A549 (cell line): ENCODE data around the gene SCN2B. TPM values are rescaled to one million over a fixed set of nuclear protein-coding genes. Genes with fewer than 3 reads are reported as not detected.

Experiments
- ATAC-seq, 2 experiments: fragments of 200-7000 bp in 1 of 2; fragments of >200 bp in 1 of 2; cut with Nextera tagmentation in 1 of 2; cut with Tn5 transposase in 1 of 2; 3 replicates each; pipeline versions ENCODE4 v1.8.0 to v1.9.1; 2018 to 2020; ENCODE audit warnings: mild to moderate bottlenecking in 1 of 2, moderate library complexity in 1 of 2
- CTCF ChIA-PET: fragments of 300-600 bp; sonication (Branson Sonifier 250); formaldehyde crosslinking; extraction: SDS; loops from one replicate; lab custom pipeline; 2021; ENCODE audit warnings: antibody characterized with exemption, inconsistent platforms; lab: Yijun Ruan, JAX
- POLR2A ChIA-PET: fragments of 350-600 bp; formaldehyde crosslinking; extraction: SDS; loops from one replicate; lab custom pipeline; 2021; ENCODE audit warnings: antibody characterized with exemption, inconsistent platforms; lab: Yijun Ruan, JAX
- DNase-seq, 2 experiments: peaks; one replicate each; pipeline versions ENCODE4 v3.0.0 to v3.0.0-alpha.2; 2011 to 2016; ENCODE audit warnings: low read depth in 1 of 2, low spot score in 1 of 2
- FAIRE-seq: peaks from 2 replicates; lab custom pipeline; 2011; peaks lifted over from hg19 to GRCh38; lab: Jason Lieb, UNC
- H3K27ac ChIP-seq, 2 experiments: fragments of >200 bp; sonication (Bioruptor Twin); formaldehyde crosslinking; 3 replicates each; pipeline ENCODE4 v1.5.1; 2016 to 2017
- H3K4me1 ChIP-seq: fragments of >200 bp; sonication (Bioruptor Twin); formaldehyde crosslinking; 3 replicates; pipeline ENCODE4 v1.6.1; 2016
- H3K4me2 ChIP-seq: fragments of >200 bp; sonication (Bioruptor Twin); formaldehyde crosslinking; 3 replicates; pipeline ENCODE4 v1.6.1; 2016
- H3K4me3 ChIP-seq: fragments of >200 bp; sonication (Bioruptor Twin); formaldehyde crosslinking; 3 replicates; pipeline ENCODE4 v1.5.1; 2016
- H3K9me3 ChIP-seq: fragments of >200 bp; sonication (Bioruptor Twin); formaldehyde crosslinking; 3 replicates; pipeline ENCODE4 v1.6.1; 2016
- CHD4 ChIP-seq: fragments of 200-600 bp; sonication (generic); IDR thresholded peaks from 2 replicates; pipeline ENCODE4 v1.6.1; 2016; ENCODE audit warnings: antibody characterized with exemption, mild to moderate bottlenecking, borderline replicate concordance
- EHF ChIP-seq: fragments of 250-450 bp; sonication (Bioruptor Pico); IDR thresholded peaks from 2 replicates; pipeline ENCODE4 v1.5.0; 2020; ENCODE audit warnings: mild to moderate bottlenecking
- EHMT2 ChIP-seq: fragments of 200-600 bp; sonication (generic); IDR thresholded peaks from 2 replicates; pipeline ENCODE4 v1.6.1; 2016; ENCODE audit warnings: antibody characterized with exemption, low read depth, mild to moderate bottlenecking, moderate library complexity
- ELK1 ChIP-seq: fragments of 150-350 bp; IDR thresholded peaks from 2 replicates; pipeline ENCODE4 v1.6.1; 2014; ENCODE audit warnings: low read depth, mild to moderate bottlenecking, low read length
- EP300 ChIP-seq, 2 experiments: fragments of >200 bp; sonication (Bioruptor Twin); formaldehyde crosslinking; IDR thresholded peaks; 2 replicates in 1 of 2; 3 replicates in 1 of 2; pipeline ENCODE4 v1.6.1; 2016 to 2017
- FOSL2 ChIP-seq, 2 experiments: fragments of 450-650 bp in 1 of 2; fragments of >200 bp in 1 of 2; sonication (Bioruptor Twin) in 1 of 2; formaldehyde crosslinking; IDR thresholded peaks; 2 replicates each; pipeline versions ENCODE4 v1.5.0 to v1.6.1; 2016 to 2020; ENCODE audit warnings: mild to moderate bottlenecking in 1 of 2, moderate library complexity in 1 of 2
- FOXS1 ChIP-seq: fragments of 250-450 bp; sonication (Bioruptor Pico); IDR thresholded peaks from 2 replicates; pipeline ENCODE4 v1.5.0; 2020; ENCODE audit warnings: mild to moderate bottlenecking, moderate library complexity
- HDAC2 ChIP-seq: fragments of 200-600 bp; sonication (generic); IDR thresholded peaks from 2 replicates; pipeline ENCODE4 v1.6.1; 2016
- HOXB5 ChIP-seq: fragments of 250-450 bp; sonication (Bioruptor Pico); IDR thresholded peaks from 2 replicates; pipeline ENCODE4 v1.5.0; 2020; ENCODE audit warnings: mild to moderate bottlenecking, moderate library complexity
- JUNB ChIP-seq: fragments of >200 bp; sonication (Bioruptor Twin); formaldehyde crosslinking; IDR thresholded peaks from 2 replicates; pipeline ENCODE4 v1.6.1; 2016
- MAZ ChIP-seq: fragments of 150-350 bp; IDR thresholded peaks from 2 replicates; pipeline ENCODE4 v1.6.1; 2014; ENCODE audit warnings: antibody characterized with exemption, low read depth, low read length, borderline replicate concordance
- MYC ChIP-seq: IDR thresholded peaks from 2 replicates; pipeline ENCODE4 v1.6.1; 2012; ENCODE audit warnings: mild to moderate bottlenecking, inconsistent platforms, low read length, improper control_type of control experiment, borderline replicate concordance
- POLR2A ChIP-seq: IDR thresholded peaks from 2 replicates; pipeline ENCODE4 v1.6.1; 2012; ENCODE audit warnings: mild to moderate bottlenecking, low read length
- POLR2AphosphoS2 ChIP-seq: conservative IDR thresholded peaks from 2 replicates; pipeline ENCODE4 v1.6.1; 2012; ENCODE audit warnings: low read length, improper control_type of control experiment, inconsistent platforms
- RAD21 ChIP-seq, 2 experiments: fragments of >200 bp in 1 of 2; sonication (Bioruptor Twin) in 1 of 2; formaldehyde crosslinking in 1 of 2; IDR thresholded peaks in 1 of 2; conservative IDR thresholded peaks in 1 of 2; 2 replicates in 1 of 2; 3 replicates in 1 of 2; pipeline ENCODE4 v1.6.1; 2012 to 2018; ENCODE audit warnings: inconsistent platforms in 1 of 2
- RFX5 ChIP-seq: fragments of 450-650 bp; IDR thresholded peaks from 2 replicates; pipeline ENCODE4 v1.7.1; 2014; ENCODE audit warnings: antibody characterized with exemption, mild to moderate bottlenecking, moderate library complexity
- ZC3H11A ChIP-seq: fragments of 450-650 bp; IDR thresholded peaks from 2 replicates; pipeline ENCODE4 v1.6.1; 2014; ENCODE audit warnings: antibody characterized with exemption, mild to moderate bottlenecking
- ZFP36 ChIP-seq: fragments of 450-650 bp; IDR thresholded peaks from 2 replicates; pipeline ENCODE4 v1.6.1; 2014; ENCODE audit warnings: borderline replicate concordance; ENCODE audit not compliant: partially characterized antibody
- ZNF302 ChIP-seq: fragments of 250-450 bp; sonication (Bioruptor Pico); IDR thresholded peaks from 2 replicates; pipeline ENCODE4 v1.9.0; 2021; ENCODE audit warnings: inconsistent platforms, mild to moderate bottlenecking, moderate library complexity
- ZSCAN20 ChIP-seq: fragments of 250-450 bp; sonication (Bioruptor Pico); IDR thresholded peaks from 2 replicates; pipeline ENCODE4 v1.8.0; 2022; ENCODE audit warnings: mild to moderate bottlenecking, moderate library complexity
- WGBS: methylation state at CpG from one replicate; pipeline ENCODE4 v1.1.6; 2017; ENCODE audit errors: missing lambda C conversion rate; 5-methylcytosine and 5-hydroxymethylcytosine counted together
- polyA plus RNA-seq, 4 experiments: library from polyadenylated mRNA; depleted of rRNA in 3 of 4; stranded (reverse); fragments of >200 nt; fragmentation: RNase III in 1 of 4; extraction: RNeasy Plus Mini Kit Qiagen cat#74134 plus additional on column Dnase treatment in 1 of 4; gene quantifications; 2 replicates in 3 of 4; 3 replicates in 1 of 4; pipeline ENCODE4 v1.2.3, GENCODE V29; 2011 to 2017
- TF ChIP-seq, protein P1 (sequence below): fragments of >200 bp; sonication (Bioruptor Twin); formaldehyde crosslinking; IDR thresholded peaks from 3 replicates; pipeline ENCODE4 v1.5.1; 2016

The SCN2B gene
- polyA plus RNA-seq, 2 of the 4 experiments (the other 2 are of a cell fraction) = not detected

DNA sequence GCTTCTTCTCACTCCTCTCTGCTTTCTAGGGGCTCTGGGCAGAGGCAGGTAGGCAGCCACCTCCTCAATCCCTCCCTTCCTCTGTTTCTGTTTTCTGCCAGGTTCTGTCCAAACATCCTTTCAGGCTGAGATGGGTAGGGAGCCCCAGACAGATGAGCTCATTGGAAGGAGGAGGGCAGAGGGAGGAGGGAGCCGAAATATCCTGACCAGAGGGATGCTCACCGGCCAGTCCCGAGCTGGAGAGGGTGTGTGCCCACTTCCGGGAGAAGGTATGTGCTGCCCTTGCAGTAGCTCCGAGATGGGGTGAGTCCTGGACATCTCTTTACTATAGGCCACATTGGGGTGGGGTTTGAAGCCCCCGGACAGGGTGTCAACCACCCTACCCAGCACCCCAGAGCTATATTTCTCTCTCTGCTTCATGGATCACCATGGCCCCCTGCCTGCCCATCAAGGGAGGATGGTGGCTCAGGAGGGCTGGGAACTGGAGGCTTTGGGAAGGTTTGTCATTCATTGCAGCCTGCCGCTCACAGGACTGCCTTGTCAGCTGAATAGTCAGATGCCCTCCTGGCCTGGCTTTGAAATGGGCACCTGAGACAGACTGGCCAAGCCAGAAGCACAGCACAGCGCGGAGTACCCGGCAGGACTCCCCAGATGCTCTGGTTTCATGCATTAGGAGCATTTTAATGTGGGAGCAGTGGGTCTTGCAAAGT, 19.1 kb downstream of the SCN2B start:
- CTCF ChIA-PET = interaction anchor here (2.7 to 7.1 kb wide), 3 partner anchors 13 to 41 kb away, joined by 6 to 76 read pairs (median 14); no protein-coding TSS in a partner anchor
- no peak overlapping the region for H3K27ac ChIP-seq

DNA sequence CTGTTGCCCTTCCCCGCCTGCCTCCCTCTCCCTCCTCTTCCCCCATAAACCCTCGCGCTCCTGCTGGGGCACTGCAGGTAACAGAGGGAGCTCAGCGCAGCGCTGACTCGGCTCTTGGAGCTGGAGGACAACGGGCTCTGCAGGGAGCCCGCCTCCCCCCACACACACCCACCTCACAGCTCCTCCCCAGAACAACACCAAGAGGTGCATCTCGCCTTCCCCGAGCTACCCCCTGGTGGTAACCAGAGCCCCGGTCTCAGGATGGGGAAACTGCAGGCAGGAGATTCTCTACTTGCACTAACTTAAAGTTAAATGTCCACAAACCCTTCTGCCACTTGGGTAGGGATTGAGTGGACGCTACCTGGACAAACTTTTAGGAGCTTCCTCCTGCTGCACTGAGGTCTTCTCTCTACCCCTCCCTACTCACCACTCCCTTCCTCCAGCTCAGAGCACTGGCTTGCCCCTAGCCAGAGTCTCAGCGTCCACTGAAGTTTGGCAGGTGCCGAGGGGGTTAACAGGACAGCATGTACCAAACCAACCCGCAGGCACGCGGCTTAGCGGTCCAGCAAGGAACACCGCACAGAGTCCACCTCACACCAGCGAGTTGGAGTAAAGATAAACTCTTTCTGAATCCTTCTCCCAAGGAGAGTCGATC, 19.8 kb downstream of the SCN2B start:
- Histone ChIP-seq H3K4me3 (no peak overlapping the region), H3K9me3 (no peaks in the 10 kb centered on the region), H3K4me1 (no peaks in the 10 kb centered on the region; the same call in 2 of the 3 replicates), H3K27ac (no peak overlapping the region), H3K4me2 (peak overlapping the region; percentile 36; the same call in 1 of the 3 replicates)
- peak in 1 of 2 experiments; percentile 28; a peak in 3 of 6 replicates for ATAC-seq
- no peak for FAIRE-seq
- ChIA-PET CTCF (interaction anchor here (0.7 to 7.1 kb wide), 5 partner anchors 10 to 196 kb away, joined by 3 to 76 read pairs (median 6); no protein-coding TSS in a partner anchor), POLR2A (no interaction called here)
- 31% methylated on average over 18 of the region's 21 CpGs for WGBS
- TF ChIP-seq CHD4 (no peak), HDAC2 (no peak), MYC (no peak), HOXB5 (no peak), EP300 (IDR thresholded peaks at IDR 0.05) (no peak), ZFP36 (no peak), EHMT2 (no peak), RAD21 (conservative IDR thresholded peaks at IDR 0.05 in 1 of 2, IDR thresholded peaks at IDR 0.05 in 1 of 2) (no peak), JUNB (no peak), ZC3H11A (no peak), EHF (CRISPR knock-in tag) (no peak), ZNF302 (CRISPR knock-in tag) (no peak), POLR2A (no peak), ELK1 (no peak), ZSCAN20 (CRISPR knock-in tag) (no peak), MAZ (no peak), RFX5 (no peak)
- TF ChIP-seq, protein P1, sequence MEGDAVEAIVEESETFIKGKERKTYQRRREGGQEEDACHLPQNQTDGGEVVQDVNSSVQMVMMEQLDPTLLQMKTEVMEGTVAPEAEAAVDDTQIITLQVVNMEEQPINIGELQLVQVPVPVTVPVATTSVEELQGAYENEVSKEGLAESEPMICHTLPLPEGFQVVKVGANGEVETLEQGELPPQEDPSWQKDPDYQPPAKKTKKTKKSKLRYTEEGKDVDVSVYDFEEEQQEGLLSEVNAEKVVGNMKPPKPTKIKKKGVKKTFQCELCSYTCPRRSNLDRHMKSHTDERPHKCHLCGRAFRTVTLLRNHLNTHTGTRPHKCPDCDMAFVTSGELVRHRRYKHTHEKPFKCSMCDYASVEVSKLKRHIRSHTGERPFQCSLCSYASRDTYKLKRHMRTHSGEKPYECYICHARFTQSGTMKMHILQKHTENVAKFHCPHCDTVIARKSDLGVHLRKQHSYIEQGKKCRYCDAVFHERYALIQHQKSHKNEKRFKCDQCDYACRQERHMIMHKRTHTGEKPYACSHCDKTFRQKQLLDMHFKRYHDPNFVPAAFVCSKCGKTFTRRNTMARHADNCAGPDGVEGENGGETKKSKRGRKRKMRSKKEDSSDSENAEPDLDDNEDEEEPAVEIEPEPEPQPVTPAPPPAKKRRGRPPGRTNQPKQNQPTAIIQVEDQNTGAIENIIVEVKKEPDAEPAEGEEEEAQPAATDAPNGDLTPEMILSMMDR = no peak
- peak in 1 of 2 experiments; percentile 26 for DNase-seq

More for the DNA sequence above, 19.1 kb downstream of the SCN2B start:
- Histone ChIP-seq H3K4me3 (no peak overlapping the region), H3K4me1 (no peaks in the 10 kb centered on the region; the same call in 2 of the 3 replicates), H3K4me2 (no peak overlapping the region), H3K9me3 (no peaks in the 10 kb centered on the region)
- ATAC-seq = no peak
- WGBS = 23% methylated on average over 5 of the region's 10 CpGs
- no peak for FAIRE-seq
- no peak for DNase-seq
- no peak for TF ChIP-seq FOXS1 (CRISPR knock-in tag)
- TF ChIP-seq HDAC2 = no peak
- no peak for TF ChIP-seq FOSL2 (IDR thresholded peaks at IDR 0.05)
- no peak for TF ChIP-seq FOSL2 (CRISPR knock-in tag; IDR thresholded peaks at IDR 0.05)
- no peak for TF ChIP-seq POLR2AphosphoS2
- POLR2A ChIA-PET = no interaction called here
